GM18951 (cell line): ENCODE measurements around the gene MID1IP1.

Experiments
- POLR2A ChIP-seq: IDR thresholded peaks from 4 replicates; pipeline ENCODE4 v1.6.1; 2011; ENCODE audit warnings: mild to moderate bottlenecking; ENCODE audit not compliant: insufficient read length, insufficient read depth; ENCODE audit errors: extremely low read depth
- in situ Hi-C: fragments of 300-500 bp; cut with MboI; formaldehyde crosslinking; loops from one replicate; pipeline ENCODE4 v1.12.0; 2022; ENCODE audit warnings: low sequenced_read_pairs, mixed read lengths, inconsistent platforms; ENCODE audit not compliant: unreplicated experiment

MID1IP1 gene

DNA sequence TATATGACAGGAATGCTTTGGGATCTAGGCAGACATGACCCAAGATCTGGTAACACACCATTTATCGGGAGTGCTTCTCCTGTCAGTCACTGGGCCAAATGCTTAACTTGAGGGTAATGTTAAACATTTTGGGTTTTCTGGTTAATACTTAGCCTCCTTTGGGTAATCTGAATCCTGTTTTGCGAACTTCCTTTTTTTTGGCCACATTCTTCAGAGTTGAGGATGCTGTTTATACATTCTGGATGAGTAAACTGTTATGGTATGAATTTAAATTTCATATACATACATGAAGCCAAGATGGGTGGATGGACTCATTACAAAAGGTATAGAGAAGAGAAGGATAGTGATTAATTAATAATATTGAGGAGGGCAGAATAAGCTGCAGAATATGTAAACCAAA is 36.1 kb downstream of the MID1IP1 start:
- no peak for TF ChIP-seq POLR2A
- in situ Hi-C loops = no loop called here

DNA sequence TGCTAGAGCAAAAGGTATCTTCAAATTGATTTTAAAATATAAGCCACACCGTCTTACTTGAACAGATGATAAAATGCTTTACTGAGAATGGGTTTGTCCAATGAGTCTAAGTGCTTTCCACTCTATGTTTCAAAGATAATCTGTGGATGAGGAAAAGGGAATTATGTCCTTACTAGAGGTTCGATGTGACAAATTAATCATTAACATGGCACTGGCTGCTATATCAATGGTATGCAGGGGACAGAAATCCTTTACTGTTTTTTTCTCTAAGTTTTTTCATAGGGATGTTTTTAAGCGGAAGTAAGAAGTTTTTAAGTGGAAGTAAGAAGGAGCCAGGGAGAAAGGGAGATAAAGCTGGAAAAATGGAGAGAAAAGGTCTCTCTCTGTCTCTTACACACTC is 38.0 kb downstream of the MID1IP1 start:
- no peak for TF ChIP-seq POLR2A
- in situ Hi-C loops = no loop called here

DNA sequence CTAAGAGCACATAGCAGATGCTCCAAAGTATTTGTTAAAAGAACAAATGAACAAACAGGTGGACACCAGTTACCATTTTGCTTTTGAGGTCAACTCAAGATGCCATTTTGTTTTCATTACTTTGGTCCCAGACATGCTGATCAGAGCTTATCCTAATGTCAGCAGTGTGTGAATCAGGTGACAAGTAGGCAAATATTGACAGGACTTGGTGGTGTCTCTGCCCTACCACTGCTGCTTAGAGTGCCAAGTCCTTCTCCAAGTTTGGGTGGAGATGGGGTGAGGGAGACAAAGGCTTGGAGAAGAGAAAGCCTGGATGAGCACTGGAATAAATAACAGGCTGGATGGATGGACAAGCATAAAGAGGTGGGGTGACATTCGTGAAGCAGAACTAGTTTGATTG is 38.7 kb downstream of the MID1IP1 start:
- in situ Hi-C loops = no loop called here

DNA sequence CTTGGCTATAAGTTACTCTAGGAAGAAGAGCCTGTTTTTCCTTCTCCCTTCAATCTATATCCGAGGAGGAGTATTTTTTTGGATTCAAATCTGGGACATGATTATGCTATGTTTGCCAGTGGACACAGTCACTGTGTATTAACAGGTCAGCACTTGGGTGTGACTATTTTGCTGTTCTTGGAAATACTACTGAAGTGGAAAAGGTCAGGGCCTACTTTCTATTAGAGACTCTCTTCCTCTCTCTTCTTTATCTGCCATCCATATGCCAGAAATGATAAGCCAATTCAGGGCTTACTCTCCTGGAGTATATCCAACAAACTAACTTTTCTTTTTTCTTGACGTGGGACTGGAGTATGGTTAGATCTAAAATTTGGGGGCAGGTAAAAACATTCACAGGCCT is 40.5 kb downstream of the MID1IP1 start:
- TF ChIP-seq POLR2A = no peak
- in situ Hi-C loops = no loop called here

More for the DNA sequence above, 38.7 kb downstream of the MID1IP1 start:
- TF ChIP-seq POLR2A = no peak

DNA sequence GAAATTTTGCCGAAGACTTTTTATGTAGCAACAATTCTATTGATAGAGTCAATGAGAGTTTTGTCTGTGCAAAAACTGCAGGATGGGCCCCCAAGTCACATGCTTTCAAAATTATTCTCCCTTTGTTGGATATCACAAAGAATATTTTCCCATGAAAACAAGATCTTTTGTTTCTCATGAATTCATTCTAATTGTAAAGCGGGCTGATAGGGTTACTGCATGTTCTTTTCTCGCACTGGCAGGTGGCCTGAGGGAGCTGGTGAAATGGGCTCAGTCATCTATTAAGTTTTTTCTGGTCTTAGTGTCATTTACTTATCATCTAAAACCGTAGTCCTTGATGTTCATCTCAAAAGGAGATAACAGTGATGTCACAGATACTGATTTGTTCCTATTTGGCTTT is 44.2 kb downstream of the MID1IP1 start:
- TF ChIP-seq POLR2A = no peak
- in situ Hi-C loops = no loop called here

DNA sequence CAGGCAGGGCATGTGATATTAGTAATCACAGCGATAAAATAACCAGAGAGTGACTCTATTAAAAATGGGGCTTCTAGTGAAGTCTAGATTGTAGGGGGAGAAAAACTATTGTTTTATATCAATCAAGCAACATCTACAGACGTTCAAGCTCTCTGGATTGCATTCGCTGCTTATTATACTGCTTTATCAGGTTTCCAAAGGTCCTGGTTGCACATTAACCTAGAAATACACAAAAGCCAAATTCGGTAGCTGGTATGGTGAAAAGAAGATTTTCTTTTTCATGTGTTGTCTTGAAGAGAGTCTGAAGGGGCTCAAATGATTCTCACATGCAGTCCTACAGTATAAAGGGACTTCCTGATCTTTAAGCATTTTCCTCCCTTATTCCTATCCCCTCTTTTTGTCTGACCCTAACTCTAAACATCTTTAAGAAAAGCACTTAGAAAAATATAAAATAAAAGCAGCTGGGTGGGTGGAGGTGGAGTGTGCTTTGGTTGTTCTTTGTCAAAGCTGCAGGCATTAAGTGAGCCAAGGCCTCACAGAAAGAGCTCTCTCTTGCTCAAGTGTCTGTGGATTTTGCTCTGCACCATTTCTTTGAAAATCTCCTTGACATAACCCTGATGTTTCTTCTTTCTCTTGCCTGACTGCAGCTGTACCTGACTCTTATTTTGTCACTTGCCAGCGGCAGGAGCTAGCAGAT is 46.1 kb downstream of the MID1IP1 start:
- TF ChIP-seq POLR2A = no peak
- in situ Hi-C loops = no loop called here

DNA sequence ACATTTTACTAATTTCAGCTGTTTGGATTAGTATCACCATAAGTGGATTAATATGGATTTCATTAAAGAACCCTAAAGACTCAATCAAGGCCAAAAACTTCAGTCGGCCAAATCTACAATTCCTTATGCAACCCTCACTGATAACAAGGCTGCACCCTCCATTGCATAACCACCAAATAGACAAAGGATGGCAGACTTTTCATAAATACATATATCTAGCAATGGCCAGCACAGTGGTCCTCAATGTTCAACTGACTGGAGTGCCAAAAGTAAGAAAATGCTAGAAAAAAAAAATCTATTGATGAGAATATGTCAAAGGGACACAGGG is 46.6 kb downstream of the MID1IP1 start:
- no peak for TF ChIP-seq POLR2A
- in situ Hi-C loops = no loop called here

DNA sequence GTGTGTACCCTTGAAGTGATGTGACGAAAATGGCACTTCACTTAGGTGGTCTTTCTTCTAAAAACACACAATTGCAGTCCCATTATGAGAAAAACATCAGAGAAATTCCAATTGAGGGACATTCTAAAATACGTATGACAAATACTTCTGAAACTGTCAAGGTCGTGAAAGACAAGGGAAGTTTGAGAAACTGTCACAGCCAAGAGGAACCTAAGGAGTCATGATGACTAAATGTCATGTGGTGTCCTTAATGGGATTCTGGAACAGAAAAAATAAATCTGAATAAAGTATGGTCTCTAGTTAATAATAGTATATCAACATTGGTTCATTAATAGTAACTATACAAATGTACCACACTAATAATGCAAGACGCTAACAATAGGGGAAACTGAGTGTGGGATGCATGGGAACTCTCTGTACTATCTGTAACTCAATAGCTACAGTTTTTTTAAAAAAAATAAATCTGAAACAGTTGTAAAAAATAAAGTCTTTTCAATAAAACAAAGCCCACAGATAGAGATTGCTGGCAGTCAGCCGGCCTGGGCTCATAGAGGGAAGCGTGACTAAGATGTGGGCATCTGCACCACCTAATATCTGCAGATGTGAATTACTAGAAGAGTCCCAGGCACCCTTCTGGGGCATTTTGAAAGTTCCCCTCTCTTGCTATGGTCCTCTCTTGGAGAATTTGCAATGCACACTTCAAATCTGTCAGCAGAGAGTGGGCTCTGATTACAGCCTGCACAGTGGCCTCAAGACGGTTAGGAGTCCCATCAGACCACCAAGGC is 47.6 kb downstream of the MID1IP1 start:
- in situ Hi-C loops = no loop called here
- no peak for TF ChIP-seq POLR2A

DNA sequence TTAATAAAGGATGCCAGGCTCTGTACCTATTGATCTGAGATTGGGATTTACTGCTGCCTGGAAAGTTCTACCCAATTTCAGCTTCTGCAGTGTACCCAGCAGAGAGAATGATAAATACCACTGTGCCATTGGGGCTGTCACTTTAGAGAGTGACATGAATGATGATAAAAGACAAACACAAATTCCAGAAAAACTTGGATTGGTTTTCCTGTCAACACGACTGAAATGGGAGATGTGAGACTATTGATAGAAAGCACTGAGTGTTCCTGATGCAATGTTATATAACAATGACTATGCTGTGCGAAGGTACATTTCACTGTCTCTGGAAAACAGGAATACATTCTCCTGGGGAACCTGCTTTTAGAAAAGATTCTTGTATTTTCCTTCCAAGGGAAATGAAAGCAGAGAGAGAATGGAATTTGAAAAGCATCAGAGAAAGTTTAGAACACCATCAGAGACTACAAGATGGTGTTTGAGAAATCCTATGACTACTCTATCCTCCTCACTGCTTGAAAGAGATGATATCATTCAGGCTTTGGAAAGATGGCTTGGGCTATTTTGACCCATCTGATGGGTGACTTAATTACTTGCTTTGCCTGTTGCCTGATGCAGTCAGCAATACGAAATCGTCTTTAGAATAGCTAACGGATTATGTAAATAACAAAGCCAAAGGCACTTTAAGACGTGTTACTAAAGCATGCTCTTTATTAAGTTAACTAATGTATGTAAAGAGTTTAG is 49.7 kb downstream of the MID1IP1 start:
- no peak for TF ChIP-seq POLR2A
- in situ Hi-C loops = no loop called here

DNA sequence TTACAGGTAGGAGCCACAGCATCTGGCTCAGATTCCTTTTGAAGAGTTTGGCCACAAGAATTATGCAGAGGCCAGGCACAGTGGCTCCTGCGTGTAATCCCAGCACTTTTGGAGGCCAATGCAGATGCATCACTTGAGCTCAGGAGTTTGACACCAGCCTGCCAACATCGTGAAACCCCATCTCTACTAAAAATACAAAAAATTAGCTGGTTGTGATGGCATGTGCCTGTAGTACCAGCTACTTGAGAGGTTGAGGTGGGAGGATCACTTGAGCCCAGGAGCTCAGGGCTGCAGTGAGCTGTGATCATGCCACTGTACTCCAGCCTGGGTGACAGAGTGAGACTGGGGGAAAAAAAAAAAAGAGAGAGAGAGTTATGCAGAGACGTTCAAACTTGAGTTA is 53.0 kb downstream of the MID1IP1 start:
- in situ Hi-C loops = no loop called here
- no peak for TF ChIP-seq POLR2A
